Tibial artery (tissue), 4 donors: ENCODE results near the gene IGLON5.

Source experiments
- DNase-seq, 2 donors: peaks; one replicate each; pipeline ENCODE4 v3.0.0-alpha.2; 2019
- H3K27ac ChIP-seq, 2 donors: fragments of 200-600 bp; sonication (generic) in 1 of 2; 1 replicate in 1 of 2; 2 replicates in 1 of 2; pipeline ENCODE4 v1.5.1; 2018 to 2019; ENCODE audit warnings: mild to moderate bottlenecking in 1 of 2
- H3K27me3 ChIP-seq, 2 donors: fragments of 200-600 bp; sonication (generic) in 1 of 2; one replicate each; pipeline versions ENCODE4 v1.5.1 to v1.6.0; 2016 to 2019
- H3K36me3 ChIP-seq, 3 donors: fragments of 200-600 bp; sonication (generic) in 2 of 3; one replicate each; pipeline ENCODE4 v1.5.1; 2016 to 2019; ENCODE audit warnings: mild to moderate bottlenecking in 2 of 3
- H3K4me1 ChIP-seq, 4 donors: fragments of 200-600 bp; sonication (generic) in 2 of 4; 1 replicate in 3 of 4; 2 replicates in 1 of 4; pipeline ENCODE4 v1.5.1; 2016 to 2019
- H3K4me3 ChIP-seq, 2 donors: fragments of 200-600 bp; sonication (generic) in 1 of 2; 1 replicate in 1 of 2; 2 replicates in 1 of 2; pipeline ENCODE4 v1.5.1; 2018 to 2019; ENCODE audit warnings: mild to moderate bottlenecking in 2 of 2
- H3K9me3 ChIP-seq, 3 donors: fragments of 200-600 bp; sonication (generic) in 1 of 3; one replicate each; pipeline ENCODE4 v1.5.1; 2016 to 2019
- CTCF ChIP-seq, 2 experiments: fragments of 200-600 bp in 1 of 2; fragments of 450-650 bp in 1 of 2; IDR thresholded peaks; one replicate each; pipeline ENCODE4 v1.5.1; 2017 to 2019; ENCODE audit warnings: antibody characterized with exemption in 2 of 2, mild to moderate bottlenecking in 1 of 2, moderate library complexity in 1 of 2
- intact Hi-C: fragments of 100-400 bp; cut with DNase I; formaldehyde crosslinking; loops from one replicate; pipeline ENCODE4 v1.15.0; 2023; ENCODE audit warnings: low total_unique reads

The IGLON5 gene

DNA sequence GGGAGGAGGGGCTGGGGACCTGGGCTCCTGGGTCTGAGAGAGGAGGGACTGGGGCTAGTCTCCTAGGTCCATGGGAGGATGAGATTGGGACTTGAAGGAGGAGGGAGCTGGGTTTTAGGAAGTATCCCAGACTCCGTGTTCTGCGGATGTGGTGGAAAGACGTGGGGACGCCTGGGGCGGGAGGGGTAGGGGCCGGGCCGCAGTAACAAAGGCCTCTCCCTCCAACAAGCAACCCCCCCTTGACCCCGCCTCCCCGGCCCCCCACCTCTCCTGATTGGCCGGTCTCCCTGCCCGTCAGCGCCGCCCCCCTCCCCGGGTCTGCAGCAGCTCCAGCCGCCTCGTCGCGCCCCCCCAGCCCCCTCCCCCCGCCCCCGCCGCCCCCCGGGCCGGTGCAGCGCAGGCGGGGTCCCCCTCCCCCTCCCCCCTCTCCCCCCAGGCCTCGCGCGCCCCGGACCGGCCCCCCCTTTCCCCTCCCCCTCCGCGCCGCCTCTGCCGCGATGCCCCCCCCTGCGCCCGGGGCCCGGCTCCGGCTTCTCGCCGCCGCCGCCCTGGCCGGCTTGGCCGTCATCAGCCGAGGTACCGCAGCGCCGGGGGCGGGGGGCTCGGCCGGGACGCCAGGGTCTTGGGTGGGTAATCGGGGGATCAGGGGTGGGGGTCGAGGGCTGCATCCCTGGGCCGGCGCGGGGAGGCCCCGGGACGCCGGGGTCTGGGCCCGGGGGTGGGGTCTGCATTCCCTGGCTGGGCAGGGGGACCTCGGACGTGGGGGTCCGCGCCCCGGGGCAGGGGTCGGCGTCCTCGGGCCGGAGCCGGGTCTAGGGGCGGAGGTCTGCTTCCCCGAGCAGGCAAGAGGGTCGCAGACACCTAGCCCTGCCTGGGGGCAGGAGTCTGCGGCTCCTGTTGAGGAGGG, at the start of gene IGLON5:
TSS of gene IGLON5 (plus strand) at position 294 of the 907 bp plus-strand sequence. CDS start at position 498, 204 bp downstream.
- no peak for TF ChIP-seq CTCF (IDR thresholded peaks at IDR 0.05)
- Histone ChIP-seq H3K4me1 (no peaks in the 10 kb centered on the region), H3K27me3 (peaks cover 0 to 50% of the 10 kb centered on the region in 2 donors), H3K9me3 (peaks cover 0 to 10% (median 8%) of the 10 kb centered on the region in 3 donors), H3K4me3 (no peak within 1 kb of the TSS), H3K36me3 (no peaks in the 10 kb centered on the region), H3K27ac (no peak within 1 kb of the TSS)
- intact Hi-C loops, result no loop called here
- DNase-seq, result no peak

GRCh38 chr19:51263808-51264207, 47.6 kb upstream of the IGLON5 start:
- Histone ChIP-seq H3K36me3 (no peaks in the 10 kb centered on the region), H3K4me1 (no peaks in the 10 kb centered on the region), H3K27me3 (no peaks in the 10 kb centered on the region), H3K9me3 (no peaks in the 10 kb centered on the region), H3K27ac (no peak overlapping the region), H3K4me3 (no peak overlapping the region)
- intact Hi-C loops, result no loop called here
- TF ChIP-seq CTCF (IDR thresholded peaks at IDR 0.05), result no peak
- no peak for DNase-seq

DNA sequence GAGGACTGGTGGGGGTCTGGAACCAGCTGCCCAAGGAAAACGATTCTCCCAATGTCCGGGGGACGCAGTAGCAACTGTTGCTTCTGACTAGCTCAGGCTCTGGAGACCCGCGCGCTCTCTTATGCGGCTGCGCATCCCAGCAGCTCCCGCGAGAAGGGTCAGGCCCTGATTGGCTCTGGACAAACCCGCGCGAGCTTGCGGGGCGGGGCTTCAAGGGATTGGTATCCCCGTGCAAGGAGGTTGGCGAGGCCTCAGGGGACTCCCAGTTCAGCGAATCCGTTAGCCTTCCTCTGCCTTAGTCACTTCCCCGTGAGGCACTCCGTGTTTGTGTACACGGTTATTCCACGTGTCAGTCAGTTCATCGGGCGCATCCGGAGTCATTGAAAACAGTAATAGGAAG, 40.4 kb upstream of the IGLON5 start:
- DNase-seq, result no peak
- H3K9me3 ChIP-seq, result no peaks in the 10 kb centered on the region
- no peak overlapping the region for H3K4me3 ChIP-seq
- H3K36me3 ChIP-seq, result no peaks in the 10 kb centered on the region
- intact Hi-C loops, result no loop called here
- H3K27ac ChIP-seq, result no peak overlapping the region
- TF ChIP-seq CTCF (IDR thresholded peaks at IDR 0.05), result no peak
- H3K27me3 ChIP-seq, result no peaks in the 10 kb centered on the region
- H3K4me1 ChIP-seq, result no peaks in the 10 kb centered on the region

GRCh38 chr19:51272183-51272810, 39.1 kb upstream of the IGLON5 start:
- intact Hi-C loops, result no loop called here
- Histone ChIP-seq H3K9me3 (no peaks in the 10 kb centered on the region), H3K27ac (no peak overlapping the region), H3K36me3 (no peaks in the 10 kb centered on the region), H3K4me3 (no peak overlapping the region), H3K4me1 (no peaks in the 10 kb centered on the region), H3K27me3 (no peaks in the 10 kb centered on the region)
- TF ChIP-seq CTCF (IDR thresholded peaks at IDR 0.05), result no peak
- DNase-seq, result no peak

GRCh38 chr19:51274049-51274770, 37.2 kb upstream of the IGLON5 start:
- TF ChIP-seq CTCF (IDR thresholded peaks at IDR 0.05), result no peak
- intact Hi-C loops, result no loop called here
- Histone ChIP-seq H3K4me1 (no peaks in the 10 kb centered on the region), H3K36me3 (no peaks in the 10 kb centered on the region), H3K27me3 (peaks cover 0 to 2% of the 10 kb centered on the region in 2 donors), H3K4me3 (no peak overlapping the region), H3K9me3 (no peaks in the 10 kb centered on the region), H3K27ac (no peak overlapping the region)
- DNase-seq, result no peak
